ENCODE results near the gene ZNF839.

GRCh38 chr14:102272392-102272791 lies 47.2 kb upstream of the ZNF839 start:
- TF ChIP-seq, protein P1, sequence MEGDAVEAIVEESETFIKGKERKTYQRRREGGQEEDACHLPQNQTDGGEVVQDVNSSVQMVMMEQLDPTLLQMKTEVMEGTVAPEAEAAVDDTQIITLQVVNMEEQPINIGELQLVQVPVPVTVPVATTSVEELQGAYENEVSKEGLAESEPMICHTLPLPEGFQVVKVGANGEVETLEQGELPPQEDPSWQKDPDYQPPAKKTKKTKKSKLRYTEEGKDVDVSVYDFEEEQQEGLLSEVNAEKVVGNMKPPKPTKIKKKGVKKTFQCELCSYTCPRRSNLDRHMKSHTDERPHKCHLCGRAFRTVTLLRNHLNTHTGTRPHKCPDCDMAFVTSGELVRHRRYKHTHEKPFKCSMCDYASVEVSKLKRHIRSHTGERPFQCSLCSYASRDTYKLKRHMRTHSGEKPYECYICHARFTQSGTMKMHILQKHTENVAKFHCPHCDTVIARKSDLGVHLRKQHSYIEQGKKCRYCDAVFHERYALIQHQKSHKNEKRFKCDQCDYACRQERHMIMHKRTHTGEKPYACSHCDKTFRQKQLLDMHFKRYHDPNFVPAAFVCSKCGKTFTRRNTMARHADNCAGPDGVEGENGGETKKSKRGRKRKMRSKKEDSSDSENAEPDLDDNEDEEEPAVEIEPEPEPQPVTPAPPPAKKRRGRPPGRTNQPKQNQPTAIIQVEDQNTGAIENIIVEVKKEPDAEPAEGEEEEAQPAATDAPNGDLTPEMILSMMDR (IDR thresholded peaks at IDR 0.05), result no peak
- TF ChIP-seq POLR2AphosphoS5 (IDR thresholded peaks at IDR 0.05), result no peak
- no peak for TF ChIP-seq POLR2A (IDR thresholded peaks at IDR 0.05; ENCODE audit: low read depth)
- TF ChIP-seq EP300 (IDR thresholded peaks at IDR 0.05), result no peak
